ENCODE results near the gene CDC42BPA. TPM values are rescaled to one million over a fixed set of nuclear protein-coding genes. Genes with fewer than 3 reads are reported as not detected.

CDC42BPA gene
- total and polyA plus RNA-seq, 2 of the 8 experiments (the other 6 are each of a cell fraction or from before 2014, with no cell fraction given): 7.1 to 28.5 TPM

- H2BK120ac ChIP-seq (replicated peaks; ENCODE audit: low read depth, low read length): no peak overlapping the region
- peaks cover 1% of the 10 kb centered on the region; the same call in 1 of the 2 replicates for H3K23me2 ChIP-seq (ENCODE audit: low read depth, low read length)
- H2AFZ ChIP-seq (ENCODE audit: low read length): no peak overlapping the region
- H4K8ac ChIP-seq (ENCODE audit: extremely low read depth, insufficient read depth, low read length): no peak overlapping the region
- no peak overlapping the region for H3K23ac ChIP-seq (ENCODE audit: insufficient read length)
- H3K79me2 ChIP-seq (ENCODE audit: control insufficient read depth in 1 of 2, insufficient read depth in 2 of 2, low read length in 2 of 2): no peaks in the 10 kb centered on the region
- H2BK5ac ChIP-seq (ENCODE audit: low read depth, low read length): no peak overlapping the region
- H4K5ac ChIP-seq (ENCODE audit: insufficient read length, low read depth, low read length): no peak overlapping the region
- H3K56ac ChIP-seq (replicated peaks; ENCODE audit: insufficient read length, low read depth, low read length): no peak overlapping the region
- H3K9ac ChIP-seq (replicated peaks in 1 of 4; ENCODE audit: extremely low read depth in 1 of 4, low read depth in 3 of 4, low read length in 3 of 4): no peak overlapping the region
- no peak overlapping the region for H3K4ac ChIP-seq (replicated peaks; ENCODE audit: insufficient read length, low read depth, low read length)
- POLR2A ChIA-PET (ENCODE audit: partially characterized antibody): no interaction called here
- no peaks in the 10 kb centered on the region for H3K9me3 ChIP-seq (ENCODE audit: insufficient read depth in 2 of 2, low read depth in 1 of 2, low read length in 1 of 2)
- no peak overlapping the region for H4K91ac ChIP-seq (replicated peaks; ENCODE audit: insufficient read length, low read length)
- CTCF ChIA-PET (ENCODE audit: partially characterized antibody): interaction anchor here (0.7 kb wide), 1 partner anchor 537 kb away, joined by 3 read pairs; no protein-coding TSS in a partner anchor
- H4K20me1 ChIP-seq (replicated peaks in 1 of 2; ENCODE audit: control insufficient read depth in 1 of 2, insufficient read depth in 2 of 2, low read length in 2 of 2): no peaks in the 10 kb centered on the region
- no peak for FAIRE-seq
- no peaks in the 10 kb centered on the region for H3K27me3 ChIP-seq (replicated peaks in 1 of 4; ENCODE audit: control insufficient read depth in 3 of 4, extremely low read depth in 1 of 4, insufficient read depth in 3 of 4, low read length in 3 of 4)
- 96% methylated on average over 2 of the region's 2 CpGs; no CpG with 5 or more reads in 1 of the 2 experiments for WGBS, 2 experiments (ENCODE audit: extremely low coverage in 1 of 2, insufficient coverage in 1 of 2, insufficient read length in 1 of 2, insufficient replicate concordance in 2 of 2, low coverage in 1 of 2, low lambda C conversion rate in 2 of 2, missing lambda C conversion rate in 1 of 2)
- H3K4me3 ChIP-seq (ENCODE audit: extremely low read depth in 1 of 4, insufficient read depth in 2 of 4, low read depth in 3 of 4, low read length in 4 of 4): no peak overlapping the region
- H3K36me3 ChIP-seq (ENCODE audit: control insufficient read depth in 2 of 4, insufficient read depth in 4 of 4, low read length in 3 of 4): peaks cover 0 to 4% (median 0%) of the 10 kb centered on the region in 4 experiments; a peak in 2 of 8 replicates
- H3K27ac ChIP-seq (ENCODE audit: low read depth, low read length): no peak overlapping the region
- DNase-seq (ENCODE audit: low read depth in 1 of 2, low spot score in 2 of 2): no peak
- no peak overlapping the region for H3K18ac ChIP-seq (ENCODE audit: extremely low read depth, low read length)
- no peaks in the 10 kb centered on the region for H3K79me1 ChIP-seq (ENCODE audit: low read depth, low read length)
- no peak for TF ChIP-seq SIX5 (IDR thresholded peaks at IDR 0.05; ENCODE audit: low read depth, low read length)
- TF ChIP-seq POLR2AphosphoS5 (IDR thresholded peaks at IDR 0.05; ENCODE audit: low read depth, low read length): no peak
- no peak for TF ChIP-seq USF2 (IDR thresholded peaks at IDR 0.05; ENCODE audit: low read length)
- no peak overlapping the region for H2AK5ac ChIP-seq (ENCODE audit: low read depth, low read length)
- no peak overlapping the region for H2BK20ac ChIP-seq (ENCODE audit: low read length)
- H3K14ac ChIP-seq (ENCODE audit: insufficient read length): no peak overlapping the region
- no peak overlapping the region for H3K4me2 ChIP-seq (ENCODE audit: insufficient read depth in 1 of 2, low read depth in 2 of 2, low read length in 2 of 2)
- H3K4me1 ChIP-seq (replicated peaks in 1 of 4; ENCODE audit: control insufficient read depth in 3 of 4, insufficient read depth in 4 of 4, low read length in 3 of 4): 0 out of 7 replicates have a peak, but pooled peaks cover 0 to 2% (median 0%) of the 10 kb centered on the region in 4 experiments
- no peak overlapping the region for H2BK15ac ChIP-seq (ENCODE audit: low read length)
- no peak overlapping the region for H2BK12ac ChIP-seq (ENCODE audit: low read depth, low read length)
Observed at GRCh38 chr1:227197064-227197463, 121.2 kb downstream of the CDC42BPA start.

Data from H1 (cell line).